GM21447 (cell line): ENCODE measurements around the gene SCN1A.
"Not testable (repeated sequence)": the region's sequence is repeated elsewhere in the genome, so short reads cannot be mapped to it uniquely, and the experiment has no call there.

Source experiments
- ATAC-seq: cut with Tn5 transposase; IDR thresholded peaks from one replicate; pipeline ENCODE4 v1.9.1; 2021; ENCODE audit not compliant: unreplicated experiment

Gene SCN1A

GRCh38 chr2:165989851-165990250 is 138.0 kb downstream of the SCN1A start:
- ATAC-seq: no peak

GRCh38 chr2:165985120-165985519 is 142.7 kb downstream of the SCN1A start:
- ATAC-seq: no peak

GRCh38 chr2:165972161-165972560 is 155.7 kb downstream of the SCN1A start:
- ATAC-seq: not testable (repeated sequence)

- ATAC-seq: no peak
These were observed 157.2 kb downstream of the SCN1A start for GRCh38 chr2:165970663-165971062.

- no peak for ATAC-seq
These were observed 158.6 kb downstream of the SCN1A start for GRCh38 chr2:165969227-165969626.

GRCh38 chr2:165967746-165968145 is 160.1 kb downstream of the SCN1A start:
- ATAC-seq: no peak

GRCh38 chr2:165961818-165962217 is 166.0 kb downstream of the SCN1A start:
- ATAC-seq: no peak

GRCh38 chr2:165959371-165959770 is 168.4 kb downstream of the SCN1A start:
- no peak for ATAC-seq

GRCh38 chr2:165958313-165958960 is 169.4 kb downstream of the SCN1A start:
- ATAC-seq: no peak

- ATAC-seq: no peak
These were observed 170.7 kb downstream of the SCN1A start for GRCh38 chr2:165957030-165957675.

- peak; percentile 95 for ATAC-seq
These were observed 173.9 kb downstream of the SCN1A start, which contains the start of gene TTC21B for GRCh38 chr2:165953655-165954606. TTC21B (minus strand) TSS chr2:165953776; CDS start chr2:165953705, 71 bp downstream.

GRCh38 chr2:165953306-165953654 is 174.5 kb downstream of the SCN1A start:
- ATAC-seq: peak; percentile 39

- ATAC-seq: no peak
These were observed 175.0 kb downstream of the SCN1A start for GRCh38 chr2:165952741-165953211.

- no peak for ATAC-seq
These were observed 175.7 kb downstream of the SCN1A start for GRCh38 chr2:165952085-165952484.

- no peak for ATAC-seq
These were observed 177.4 kb downstream of the SCN1A start for GRCh38 chr2:165950438-165950837.

GRCh38 chr2:165941827-165942226 is 186.0 kb downstream of the SCN1A start:
- ATAC-seq: no peak

- ATAC-seq: no peak
These were observed 189.6 kb downstream of the SCN1A start for GRCh38 chr2:165938237-165938636.
